SJCRH30 (cell line): Measurements from ENCODE around the gene ZNF735. TPM values are rescaled to one million over a fixed set of nuclear protein-coding genes. Genes with fewer than 3 reads are reported as not detected.
"Not testable (repeated sequence)": the region's sequence is repeated elsewhere in the genome, so short reads cannot be mapped to it uniquely, and the experiment has no call there.

Experiments used
- DNase-seq, 2 experiments: peaks; one replicate each; pipeline ENCODE4 v3.0.0-alpha.2; 2015 to 2020
- H3K27ac ChIP-seq: fragments of 250-450 bp; sonication (Bioruptor Pico); 2 replicates; pipeline ENCODE4 v1.5.1; 2020; ENCODE audit warnings: mild to moderate bottlenecking, moderate library complexity
- H3K27me3 ChIP-seq: fragments of 250-450 bp; sonication (Bioruptor Pico); 2 replicates; pipeline ENCODE4 v1.5.1; 2020; ENCODE audit warnings: mild to moderate bottlenecking, moderate library complexity
- H3K36me3 ChIP-seq: fragments of 250-450 bp; sonication (Bioruptor Pico); 2 replicates; pipeline ENCODE4 v1.5.1; 2020; ENCODE audit warnings: mild to moderate bottlenecking, moderate library complexity
- H3K4me1 ChIP-seq: fragments of 250-450 bp; sonication (Bioruptor Pico); 2 replicates; pipeline ENCODE4 v1.5.1; 2020; ENCODE audit warnings: mild to moderate bottlenecking, moderate library complexity
- H3K4me3 ChIP-seq: fragments of 250-450 bp; sonication (Bioruptor Pico); 2 replicates; pipeline ENCODE4 v1.5.1; 2020; ENCODE audit warnings: mild to moderate bottlenecking, moderate library complexity
- H3K9me3 ChIP-seq: fragments of 250-450 bp; sonication (Bioruptor Pico); replicated peaks from 2 replicates; pipeline ENCODE4 v1.5.1; 2020; ENCODE audit warnings: mild to moderate bottlenecking, moderate library complexity
- total RNA-seq: library from RNA; depleted of rRNA; stranded (reverse); fragments of >200 nt; shearing (Covaris generic); gene quantifications from 2 replicates; pipeline ENCODE4 v1.2.3, GENCODE V29; 2014; rRNA removed

Gene ZNF735
- not detected in 2 replicates for total RNA-seq

GRCh38 chr7:64206903-64207302 lies at the start of gene ZNF735:
Gene ZNF735, plus strand, starts transcription at chr7:64207203. Its CDS starts 0 bp downstream, at chr7:64207203.
- Histone ChIP-seq H3K27me3 (no peaks in the 10 kb centered on the region), H3K36me3 (no peaks in the 10 kb centered on the region), H3K9me3 (no peaks in the 10 kb centered on the region), H3K4me3 (no peak within 1 kb of the TSS), H3K4me1 (no peaks in the 10 kb centered on the region), H3K27ac (no peak within 1 kb of the TSS)
- no peak for DNase-seq

- not testable (repeated sequence) for DNase-seq, H3K36me3 ChIP-seq, H3K9me3 ChIP-seq, H3K4me1 ChIP-seq, H3K4me3 ChIP-seq, H3K27me3 ChIP-seq, H3K27ac ChIP-seq
These were observed 36.0 kb upstream of the ZNF735 start for GRCh38 chr7:64170974-64171373.

GRCh38 chr7:64174328-64174727 lies 32.7 kb upstream of the ZNF735 start:
- no peaks in the 10 kb centered on the region for H3K27me3 ChIP-seq
- H3K9me3 ChIP-seq = no peaks in the 10 kb centered on the region
- no peaks in the 10 kb centered on the region for H3K36me3 ChIP-seq
- H3K27ac ChIP-seq = no peak overlapping the region
- no peaks in the 10 kb centered on the region for H3K4me1 ChIP-seq
- H3K4me3 ChIP-seq = no peak overlapping the region
- DNase-seq = no peak

- Histone ChIP-seq H3K27ac (no peak overlapping the region), H3K4me1 (no peaks in the 10 kb centered on the region), H3K9me3 (no peaks in the 10 kb centered on the region), H3K27me3 (no peaks in the 10 kb centered on the region), H3K36me3 (no peaks in the 10 kb centered on the region), H3K4me3 (no peak overlapping the region)
- peak in 1 of 2 experiments; percentile 13 for DNase-seq
These were observed 32.1 kb upstream of the ZNF735 start for GRCh38 chr7:64174941-64175340.

GRCh38 chr7:64180989-64181388 lies 26.0 kb upstream of the ZNF735 start:
- DNase-seq = peak in 1 of 2 experiments; percentile 39
- Histone ChIP-seq H3K4me1 (no peaks in the 10 kb centered on the region), H3K4me3 (no peak overlapping the region), H3K9me3 (no peaks in the 10 kb centered on the region), H3K27me3 (no peaks in the 10 kb centered on the region), H3K36me3 (no peaks in the 10 kb centered on the region), H3K27ac (no peak overlapping the region)

GRCh38 chr7:64181586-64181985 lies 25.4 kb upstream of the ZNF735 start:
- Histone ChIP-seq H3K9me3 (no peaks in the 10 kb centered on the region), H3K36me3 (no peaks in the 10 kb centered on the region), H3K4me1 (no peaks in the 10 kb centered on the region), H3K4me3 (no peak overlapping the region), H3K27ac (no peak overlapping the region), H3K27me3 (no peaks in the 10 kb centered on the region)
- DNase-seq = no peak

- no peaks in the 10 kb centered on the region for H3K9me3 ChIP-seq
- no peak overlapping the region for H3K4me3 ChIP-seq
- H3K27me3 ChIP-seq = no peaks in the 10 kb centered on the region
- H3K36me3 ChIP-seq = no peaks in the 10 kb centered on the region
- H3K27ac ChIP-seq = no peak overlapping the region
- no peaks in the 10 kb centered on the region for H3K4me1 ChIP-seq
- DNase-seq = no peak
These were observed 24.8 kb upstream of the ZNF735 start for GRCh38 chr7:64182036-64182790.

GRCh38 chr7:64183126-64183742 lies 23.8 kb upstream of the ZNF735 start:
- no peak overlapping the region for H3K27ac ChIP-seq
- DNase-seq = peak in 1 of 2 experiments; percentile 18
- H3K36me3 ChIP-seq = no peaks in the 10 kb centered on the region
- no peaks in the 10 kb centered on the region for H3K9me3 ChIP-seq
- no peak overlapping the region for H3K4me3 ChIP-seq
- no peaks in the 10 kb centered on the region for H3K4me1 ChIP-seq
- H3K27me3 ChIP-seq = no peaks in the 10 kb centered on the region

GRCh38 chr7:64183827-64184372 lies 23.1 kb upstream of the ZNF735 start:
- Histone ChIP-seq H3K9me3 (no peaks in the 10 kb centered on the region), H3K36me3 (no peaks in the 10 kb centered on the region), H3K4me1 (no peaks in the 10 kb centered on the region), H3K27ac (no peak overlapping the region), H3K4me3 (no peak overlapping the region), H3K27me3 (no peaks in the 10 kb centered on the region)
- DNase-seq = no peak

GRCh38 chr7:64184376-64184775 lies 22.6 kb upstream of the ZNF735 start:
- H3K9me3 ChIP-seq = no peaks in the 10 kb centered on the region
- no peak overlapping the region for H3K4me3 ChIP-seq
- H3K36me3 ChIP-seq = no peaks in the 10 kb centered on the region
- H3K27me3 ChIP-seq = no peaks in the 10 kb centered on the region
- no peaks in the 10 kb centered on the region for H3K4me1 ChIP-seq
- no peak for DNase-seq
- H3K27ac ChIP-seq = no peak overlapping the region

- H3K27ac ChIP-seq = no peak overlapping the region
- no peaks in the 10 kb centered on the region for H3K9me3 ChIP-seq
- no peaks in the 10 kb centered on the region for H3K4me1 ChIP-seq
- H3K27me3 ChIP-seq = no peaks in the 10 kb centered on the region
- no peak overlapping the region for H3K4me3 ChIP-seq
- DNase-seq = no peak
- H3K36me3 ChIP-seq = no peaks in the 10 kb centered on the region
These were observed 19.6 kb upstream of the ZNF735 start for GRCh38 chr7:64187408-64187807.

GRCh38 chr7:64192148-64192704 lies 14.8 kb upstream of the ZNF735 start:
- Histone ChIP-seq H3K4me1 (no peaks in the 10 kb centered on the region), H3K36me3 (no peaks in the 10 kb centered on the region), H3K9me3 (no peaks in the 10 kb centered on the region), H3K4me3 (no peak overlapping the region), H3K27ac (no peak overlapping the region), H3K27me3 (no peaks in the 10 kb centered on the region)
- DNase-seq = no peak

- no peak overlapping the region for H3K27ac ChIP-seq
- H3K27me3 ChIP-seq = no peaks in the 10 kb centered on the region
- no peak overlapping the region for H3K4me3 ChIP-seq
- no peaks in the 10 kb centered on the region for H3K4me1 ChIP-seq
- no peaks in the 10 kb centered on the region for H3K36me3 ChIP-seq
- DNase-seq = no peak
- H3K9me3 ChIP-seq = no peaks in the 10 kb centered on the region
These were observed 14.2 kb upstream of the ZNF735 start for GRCh38 chr7:64192775-64193174.

- not testable (repeated sequence) for H3K36me3 ChIP-seq, H3K9me3 ChIP-seq, DNase-seq, H3K4me3 ChIP-seq, H3K27ac ChIP-seq, H3K27me3 ChIP-seq, H3K4me1 ChIP-seq
These were observed 12.8 kb downstream of the ZNF735 start for GRCh38 chr7:64219710-64220298.

GRCh38 chr7:64223366-64223765 lies 16.4 kb downstream of the ZNF735 start:
- Histone ChIP-seq H3K36me3 (no peaks in the 10 kb centered on the region), H3K4me1 (no peaks in the 10 kb centered on the region), H3K9me3 (no peaks in the 10 kb centered on the region; the same call in 1 of the 2 replicates), H3K27ac (no peak overlapping the region), H3K27me3 (no peaks in the 10 kb centered on the region), H3K4me3 (no peak overlapping the region)
- DNase-seq = no peak
